Parathyroid adenoma (tissue), 2 donors: ENCODE results near the gene UBE3A.
A peak's percentile ranks its signal among the peaks of the same experiment; 100 is the strongest.

Experiments
- H2AFZ ChIP-seq: fragments of 300-600 bp; sonication (generic); one replicate; pipeline ENCODE4 v1.7.0; 2017; ENCODE audit warnings: antibody characterized with exemption, mild to moderate bottlenecking
- H3K27ac ChIP-seq: fragments of 300-600 bp; sonication (generic); one replicate; pipeline ENCODE4 v1.7.0; 2017
- H3K27me3 ChIP-seq: fragments of 300-600 bp; sonication (generic); one replicate; pipeline ENCODE4 v1.7.0; 2017; ENCODE audit warnings: low read length; ENCODE audit not compliant: control insufficient read depth, insufficient read depth
- H3K36me3 ChIP-seq: fragments of 300-600 bp; sonication (generic); one replicate; pipeline ENCODE4 v1.7.0; 2017; ENCODE audit warnings: low read length; ENCODE audit not compliant: control insufficient read depth, insufficient read depth
- H3K4me1 ChIP-seq: fragments of 300-600 bp; sonication (generic); one replicate; pipeline ENCODE4 v1.7.0; 2017; ENCODE audit warnings: control low read depth
- H3K4me2 ChIP-seq: fragments of 300-600 bp; sonication (generic); one replicate; pipeline ENCODE4 v1.7.0; 2017; ENCODE audit warnings: low read length
- H3K4me3 ChIP-seq: fragments of 300-600 bp; sonication (generic); one replicate; pipeline ENCODE4 v1.7.0; 2017; ENCODE audit warnings: low read depth, low read length
- H3K79me2 ChIP-seq: fragments of 300-600 bp; sonication (generic); one replicate; pipeline ENCODE4 v1.7.0; 2017; ENCODE audit warnings: control low read depth
- H3K9ac ChIP-seq: fragments of 300-600 bp; sonication (generic); one replicate; pipeline ENCODE4 v1.7.0; 2017; ENCODE audit warnings: mild to moderate bottlenecking
- H3K9me3 ChIP-seq: fragments of 300-600 bp; sonication (generic); one replicate; pipeline ENCODE4 v1.7.0; 2017; ENCODE audit warnings: low read length; ENCODE audit not compliant: control insufficient read depth
- TF ChIP-seq, protein P1 (sequence below): fragments of 300-600 bp; sonication (generic); IDR thresholded peaks from one replicate; pipeline ENCODE4 v1.7.0; 2017; ENCODE audit warnings: antibody characterized with exemption, mild to moderate bottlenecking
- donor health status: primary hyperparathyroidism.

Gene UBE3A

DNA sequence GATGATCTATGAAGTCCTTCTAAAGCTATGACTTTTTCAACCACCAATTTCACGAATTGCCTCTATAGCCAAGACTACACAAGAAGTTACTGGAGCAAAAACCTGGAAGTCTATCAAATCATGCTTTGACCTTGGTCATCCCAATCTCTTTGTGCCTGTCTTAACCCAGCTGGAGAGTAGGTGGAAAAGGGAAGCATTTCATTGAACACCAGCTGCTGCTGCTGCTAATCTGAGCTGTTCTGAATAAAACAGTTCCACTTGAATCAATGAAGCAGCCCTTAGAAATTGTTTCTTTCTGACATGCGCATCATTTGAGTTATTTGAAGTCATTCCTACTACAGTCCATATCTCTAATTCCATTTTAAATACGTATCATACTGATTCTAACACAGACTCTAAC is 7.3 kb upstream of the UBE3A start:
- TF ChIP-seq, protein P1, sequence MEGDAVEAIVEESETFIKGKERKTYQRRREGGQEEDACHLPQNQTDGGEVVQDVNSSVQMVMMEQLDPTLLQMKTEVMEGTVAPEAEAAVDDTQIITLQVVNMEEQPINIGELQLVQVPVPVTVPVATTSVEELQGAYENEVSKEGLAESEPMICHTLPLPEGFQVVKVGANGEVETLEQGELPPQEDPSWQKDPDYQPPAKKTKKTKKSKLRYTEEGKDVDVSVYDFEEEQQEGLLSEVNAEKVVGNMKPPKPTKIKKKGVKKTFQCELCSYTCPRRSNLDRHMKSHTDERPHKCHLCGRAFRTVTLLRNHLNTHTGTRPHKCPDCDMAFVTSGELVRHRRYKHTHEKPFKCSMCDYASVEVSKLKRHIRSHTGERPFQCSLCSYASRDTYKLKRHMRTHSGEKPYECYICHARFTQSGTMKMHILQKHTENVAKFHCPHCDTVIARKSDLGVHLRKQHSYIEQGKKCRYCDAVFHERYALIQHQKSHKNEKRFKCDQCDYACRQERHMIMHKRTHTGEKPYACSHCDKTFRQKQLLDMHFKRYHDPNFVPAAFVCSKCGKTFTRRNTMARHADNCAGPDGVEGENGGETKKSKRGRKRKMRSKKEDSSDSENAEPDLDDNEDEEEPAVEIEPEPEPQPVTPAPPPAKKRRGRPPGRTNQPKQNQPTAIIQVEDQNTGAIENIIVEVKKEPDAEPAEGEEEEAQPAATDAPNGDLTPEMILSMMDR = no peak
- H3K9me3 ChIP-seq = no peaks in the 10 kb centered on the region
- H3K36me3 ChIP-seq = no peaks in the 10 kb centered on the region

DNA sequence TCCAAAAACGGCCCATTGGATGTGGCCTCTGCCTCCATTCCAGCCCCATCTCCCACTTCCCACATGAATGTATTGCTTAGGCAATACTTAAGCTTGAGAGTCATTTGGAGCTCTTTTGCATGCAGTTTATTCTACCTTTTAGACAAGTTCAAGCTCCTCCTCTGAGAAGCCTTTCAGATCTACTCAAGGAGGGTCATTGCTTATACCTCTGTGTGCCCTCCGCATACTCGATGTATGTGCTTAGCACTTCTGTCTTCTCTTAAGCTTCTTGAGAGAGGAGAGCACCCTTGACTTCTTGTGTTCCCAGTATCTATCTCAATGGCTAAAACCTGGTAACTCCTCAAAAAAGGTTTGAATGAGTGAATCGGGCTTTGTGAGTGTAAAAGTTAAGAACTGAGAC is 6.6 kb upstream of the UBE3A start:
- Histone ChIP-seq H3K4me1 (no peaks in the 10 kb centered on the region), H3K27me3 (no peaks in the 10 kb centered on the region), H3K36me3 (no peaks in the 10 kb centered on the region), H2AFZ (no peak overlapping the region), H3K79me2 (no peaks in the 10 kb centered on the region), H3K9me3 (no peaks in the 10 kb centered on the region), H3K4me3 (no peak overlapping the region), H3K9ac (no peak overlapping the region), H3K27ac (no peak overlapping the region), H3K4me2 (no peak overlapping the region)
- TF ChIP-seq, protein P1 = no peak

More for the DNA sequence above, 7.3 kb upstream of the UBE3A start:
- Histone ChIP-seq H3K4me3 (no peak overlapping the region), H3K79me2 (no peaks in the 10 kb centered on the region), H3K27ac (no peak overlapping the region), H3K4me1 (no peaks in the 10 kb centered on the region), H2AFZ (no peak overlapping the region), H3K4me2 (no peak overlapping the region), H3K9ac (no peak overlapping the region), H3K27me3 (no peaks in the 10 kb centered on the region)

DNA sequence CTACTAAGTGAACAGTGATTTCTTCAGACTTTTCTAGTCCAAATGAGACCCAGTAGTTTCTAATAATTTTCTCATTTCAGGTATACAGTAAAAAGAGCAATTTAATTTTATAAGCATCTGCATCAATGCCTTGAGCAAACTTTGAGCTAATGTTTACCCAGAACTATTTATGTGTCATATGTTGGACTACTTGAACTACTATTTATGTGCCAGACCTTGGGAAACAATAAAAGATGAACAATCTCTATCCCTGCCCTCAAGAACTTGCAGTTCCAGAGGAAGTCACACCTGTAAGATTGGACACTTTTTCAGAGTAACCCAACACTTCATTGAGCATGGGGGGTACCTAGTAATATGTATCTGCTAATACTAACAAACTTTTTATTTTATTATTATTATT is 2.3 kb upstream of the UBE3A start:
- H3K27me3 ChIP-seq = no peaks in the 10 kb centered on the region
- peaks cover 16% of the 10 kb centered on the region for H3K79me2 ChIP-seq
- no peak overlapping the region for H3K4me2 ChIP-seq
- H3K4me3 ChIP-seq = no peak overlapping the region
- H3K9me3 ChIP-seq = no peaks in the 10 kb centered on the region
- H2AFZ ChIP-seq = no peak overlapping the region
- no peak overlapping the region for H3K27ac ChIP-seq
- H3K4me1 ChIP-seq = no peaks in the 10 kb centered on the region
- H3K9ac ChIP-seq = no peak overlapping the region
- H3K36me3 ChIP-seq = no peaks in the 10 kb centered on the region
- TF ChIP-seq, protein P1 = no peak

DNA sequence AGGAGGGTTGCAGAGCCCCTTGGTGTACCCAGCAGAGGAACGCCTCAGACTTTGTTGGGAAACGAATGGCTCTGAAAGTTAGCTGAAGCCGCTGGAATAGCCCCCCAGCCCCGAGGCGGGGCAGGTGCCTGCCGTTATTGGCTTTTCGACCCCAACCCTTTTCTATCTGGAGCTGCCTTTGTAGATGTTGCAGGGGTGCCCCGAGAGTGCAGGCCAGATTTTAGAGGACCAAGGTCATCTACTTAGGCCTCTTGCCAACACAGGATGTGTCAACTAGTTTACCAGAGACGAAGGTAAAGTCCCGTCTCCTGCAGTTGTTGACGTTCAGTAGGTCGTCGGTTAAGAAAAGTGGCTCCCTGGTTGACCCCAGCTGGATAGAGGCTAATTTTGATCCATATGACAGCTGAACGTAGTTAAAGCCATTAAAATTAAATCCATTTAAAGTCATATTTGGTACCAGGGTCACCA is 579 bp upstream of the UBE3A start:
- TF ChIP-seq, protein P1 = no peak
- H2AFZ ChIP-seq = peak overlapping the region; percentile 94
- peak overlapping the region; percentile 90 for H3K4me3 ChIP-seq

More for the DNA sequence above, 579 bp upstream of the UBE3A start:
- Histone ChIP-seq H3K27me3 (no peaks in the 10 kb centered on the region), H3K27ac (peak overlapping the region; percentile 86), H3K79me2 (peaks cover 24% of the 10 kb centered on the region), H3K9ac (peak overlapping the region; percentile 58), H3K36me3 (no peaks in the 10 kb centered on the region), H3K4me1 (no peaks in the 10 kb centered on the region), H3K4me2 (peak overlapping the region; percentile 95), H3K9me3 (no peaks in the 10 kb centered on the region)
